HG02938 (cell line): ENCODE results near the gene SDCCAG8.

Experiments used
- ATAC-seq: cut with Tn5 transposase; IDR thresholded peaks from one replicate; pipeline ENCODE4 v1.9.1; 2021; ENCODE audit warnings: mild to moderate bottlenecking, moderate library complexity; ENCODE audit not compliant: unreplicated experiment

Gene SDCCAG8

DNA sequence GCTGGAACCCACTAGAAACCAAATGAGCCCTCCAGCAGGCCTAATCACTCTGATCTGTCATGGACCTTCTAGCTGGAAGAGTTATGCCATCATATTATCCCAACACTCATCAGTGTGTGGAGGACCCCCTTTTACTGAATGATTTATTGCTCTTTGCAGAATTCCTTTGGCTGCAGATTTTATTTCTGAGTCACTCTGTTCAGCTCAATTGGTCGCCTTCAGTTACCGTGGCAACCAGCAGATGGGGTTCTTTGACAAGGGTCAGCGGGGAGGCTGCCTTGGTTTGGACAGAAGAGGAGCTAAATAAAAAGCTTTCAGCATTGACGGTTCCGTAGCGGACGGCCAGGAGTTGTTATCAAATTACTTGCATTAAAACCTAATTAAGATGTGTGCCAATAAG lies 220.1 kb downstream of the SDCCAG8 start:
- ATAC-seq, result no peak

DNA sequence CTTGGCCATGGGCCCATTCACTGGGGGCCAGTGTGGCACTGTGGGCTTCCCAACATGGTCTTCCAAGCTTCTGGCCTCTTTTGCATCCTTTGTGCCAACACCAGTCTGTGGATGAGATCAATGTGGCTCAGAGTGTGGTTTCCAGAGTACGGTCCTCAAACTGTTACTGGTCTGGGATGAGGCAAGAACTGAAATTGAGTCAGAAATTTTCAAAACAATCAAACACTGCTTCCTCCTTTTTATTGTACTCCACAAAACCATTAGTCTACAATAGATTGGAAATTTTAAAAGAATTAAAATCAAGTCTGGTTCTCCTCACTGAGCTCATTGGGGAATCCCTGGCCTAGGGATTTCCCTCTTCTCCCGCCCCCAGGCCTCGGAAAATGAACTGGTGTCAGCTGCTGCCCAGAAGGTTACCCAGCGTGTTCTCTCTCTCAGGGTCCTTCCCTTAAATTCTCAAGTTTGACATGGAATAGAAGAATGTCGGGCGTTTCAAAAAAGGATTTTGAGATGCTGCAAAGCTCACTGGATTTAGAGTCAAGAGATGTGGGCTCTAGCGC lies 222.0 kb downstream of the SDCCAG8 start:
- ATAC-seq, result no peak

DNA sequence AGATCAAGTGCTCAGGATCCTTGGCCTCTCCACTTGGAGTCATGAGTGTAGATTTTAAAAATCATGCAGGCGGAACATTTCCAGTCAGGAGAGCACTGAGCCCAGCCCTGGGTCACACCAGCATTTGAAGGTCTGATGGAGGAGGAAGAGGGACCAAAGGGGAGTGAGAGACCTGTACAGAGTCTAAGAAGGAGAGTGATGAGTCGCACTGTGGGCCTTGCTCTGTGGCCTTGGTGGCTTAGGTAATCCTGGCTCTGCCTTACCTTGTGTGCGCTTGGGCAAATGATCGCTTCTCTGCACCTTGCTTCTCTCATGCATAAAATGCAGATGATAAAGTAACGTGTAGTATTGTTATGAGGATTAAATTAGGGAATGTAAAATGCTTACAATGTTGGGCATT lies 225.3 kb downstream of the SDCCAG8 start:
- ATAC-seq, result no peak

GRCh38 chr1:243482141-243483022 lies 226.5 kb downstream of the SDCCAG8 start:
- ATAC-seq, result no peak

GRCh38 chr1:243483071-243483771 lies 227.4 kb downstream of the SDCCAG8 start:
- no peak for ATAC-seq

DNA sequence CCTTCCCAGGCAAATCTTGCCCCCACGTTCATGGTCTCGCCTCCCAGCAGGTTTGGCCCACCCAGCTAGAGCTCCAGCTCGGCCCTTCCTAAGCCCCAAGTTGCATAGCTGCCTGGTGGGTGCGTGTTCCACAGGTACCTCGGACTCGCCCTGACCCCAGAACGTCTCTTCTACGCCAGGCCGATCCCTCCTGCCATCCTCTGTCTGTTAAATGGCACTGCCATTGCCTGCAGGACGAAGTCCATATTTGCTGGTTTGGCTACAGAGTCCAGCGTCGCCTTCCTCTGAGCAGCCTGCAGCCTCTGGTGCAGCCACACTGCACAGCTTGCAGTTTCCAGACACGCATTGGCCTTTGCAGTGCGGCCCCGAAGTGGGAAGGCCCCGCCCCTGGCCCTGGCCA lies 228.1 kb downstream of the SDCCAG8 start:
- ATAC-seq, result no peak

GRCh38 chr1:243487036-243487648 lies 231.3 kb downstream of the SDCCAG8 start:
- ATAC-seq, result no peak

- ATAC-seq, result no peak
Measured at GRCh38 chr1:243487649-243488227, 231.9 kb downstream of the SDCCAG8 start.

- ATAC-seq, result no peak
Measured at GRCh38 chr1:243488459-243489157, 232.8 kb downstream of the SDCCAG8 start.

- ATAC-seq, result no peak
Measured at GRCh38 chr1:243489158-243489527, 233.3 kb downstream of the SDCCAG8 start.

DNA sequence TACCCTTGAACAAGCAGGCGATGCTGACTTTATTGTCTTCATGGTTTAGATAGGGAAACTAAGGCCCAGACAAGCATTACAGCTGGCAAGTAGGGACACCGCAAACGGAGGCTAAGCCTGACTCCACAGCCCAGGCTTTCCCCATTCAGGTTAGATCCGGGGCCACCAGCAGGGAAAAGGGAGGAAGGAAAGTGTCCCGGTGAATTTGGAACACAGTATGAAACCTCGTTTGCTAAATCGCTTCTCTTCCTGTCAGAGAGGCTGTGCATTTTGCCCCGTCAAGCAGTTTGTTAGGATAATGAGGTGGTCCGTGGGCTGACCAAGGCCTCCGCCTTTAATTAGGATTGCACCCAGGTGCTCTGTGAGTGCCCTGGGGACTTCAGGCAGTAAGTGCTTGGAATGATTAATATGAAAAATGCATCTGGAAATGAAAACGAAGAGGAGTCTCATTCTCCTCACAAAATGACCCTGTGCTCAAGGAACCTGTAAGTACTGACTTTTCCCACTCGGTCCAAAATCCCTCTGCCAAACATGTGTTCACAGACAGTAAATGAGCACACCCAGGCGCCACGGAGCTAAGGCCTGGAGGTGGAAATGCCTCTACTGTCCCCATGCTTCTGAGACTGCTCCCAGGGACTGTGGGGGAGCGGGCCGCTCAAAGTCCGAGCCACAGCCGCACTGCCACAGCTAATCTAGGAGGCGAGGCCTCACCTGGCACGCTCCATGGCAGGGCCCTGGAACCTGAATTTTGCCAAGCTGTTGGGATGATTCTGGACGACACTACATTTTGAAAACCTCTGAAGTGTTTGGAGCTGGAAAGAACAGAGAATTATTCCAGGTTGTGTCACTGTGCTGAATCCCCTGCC lies 234.1 kb downstream of the SDCCAG8 start:
- ATAC-seq, result no peak

DNA sequence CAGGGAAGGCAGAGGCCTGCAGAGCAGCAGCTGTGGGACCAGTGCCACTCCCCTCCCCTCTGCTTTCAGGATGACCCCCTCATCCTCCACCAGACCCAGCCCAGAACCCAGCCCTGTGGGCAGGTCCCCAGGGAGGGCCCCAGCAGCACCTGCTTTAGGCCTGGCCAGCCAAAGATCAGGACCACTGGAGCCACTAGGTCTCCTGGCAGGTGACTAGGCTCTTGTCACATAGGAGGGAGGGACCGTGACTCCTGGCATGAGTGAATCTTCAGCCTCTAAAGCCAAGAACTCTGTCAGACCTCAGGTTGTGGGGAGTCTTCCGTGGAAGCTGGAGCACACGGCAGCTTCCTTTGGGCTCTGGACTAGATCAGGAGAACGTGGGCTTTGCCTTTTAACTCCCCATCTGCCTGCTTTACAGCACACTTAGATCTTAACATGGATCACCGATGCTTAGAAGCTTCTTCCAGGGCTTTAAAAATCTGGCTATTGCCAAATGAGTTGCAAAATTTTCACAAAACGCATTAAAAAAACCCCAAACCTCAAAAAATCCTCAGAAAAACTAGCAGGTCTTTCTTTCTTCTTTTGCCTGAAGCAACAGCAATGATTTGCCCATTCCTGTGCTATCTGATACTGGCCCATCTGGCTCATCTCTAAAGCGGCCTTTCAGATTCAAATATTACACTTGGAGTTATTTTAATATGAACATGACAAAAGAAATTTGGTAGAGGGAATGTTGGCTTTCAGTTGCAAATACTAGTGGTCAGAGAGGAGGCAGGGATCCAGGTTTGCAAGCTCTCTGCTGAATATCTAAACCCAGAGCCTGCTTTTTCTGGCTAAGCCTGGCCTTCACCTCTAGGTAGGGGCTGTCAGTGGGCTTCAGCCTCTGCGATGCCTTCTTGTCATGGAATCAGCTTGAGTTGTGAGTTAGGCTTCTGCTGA lies 235.2 kb downstream of the SDCCAG8 start:
- ATAC-seq, result no peak

DNA sequence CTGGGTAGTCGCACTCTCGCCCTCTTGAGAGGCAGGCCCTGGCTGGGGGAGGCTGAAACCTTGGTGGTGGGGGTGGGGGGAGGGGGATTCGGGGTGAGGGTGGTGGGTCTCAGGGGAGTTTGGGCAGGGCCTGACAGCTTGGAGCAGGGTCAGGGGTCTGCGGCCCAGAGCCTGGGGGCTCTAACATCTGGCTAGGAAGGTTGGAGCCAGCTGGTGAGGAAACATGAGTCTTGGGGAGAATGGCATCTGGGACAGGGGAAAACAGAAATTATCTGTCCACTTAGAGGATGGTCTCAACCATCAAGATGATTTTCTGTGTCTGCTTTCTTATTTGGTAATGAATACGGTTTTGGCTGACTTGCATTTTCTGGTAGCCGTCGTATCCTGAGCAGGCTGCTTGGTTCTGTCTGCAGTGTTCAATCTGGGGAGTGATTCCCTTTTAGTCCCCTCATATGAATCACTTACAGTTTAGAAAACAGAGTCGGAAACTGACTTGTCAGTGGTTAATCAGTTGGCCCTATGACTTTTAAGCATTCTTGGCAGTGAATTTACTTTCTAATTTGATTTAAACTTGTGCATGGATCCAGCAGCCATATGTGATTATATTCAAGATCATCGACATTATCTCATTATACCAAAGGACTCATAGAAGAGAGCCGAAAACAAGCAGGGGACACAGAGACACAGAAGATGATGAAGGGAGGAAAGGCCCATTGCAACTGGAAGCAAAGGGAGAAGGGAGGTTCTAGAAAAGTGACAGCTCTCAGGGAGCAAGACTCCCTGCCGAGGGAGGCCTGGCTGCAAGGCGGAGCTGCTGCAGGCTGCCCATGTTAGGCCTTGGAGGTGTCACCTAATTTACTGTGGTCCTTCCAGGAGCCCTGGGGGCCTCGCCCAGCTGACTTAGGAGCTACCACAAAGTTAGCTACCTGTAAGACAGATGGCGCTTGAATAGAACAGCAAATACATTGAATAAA lies 237.6 kb downstream of the SDCCAG8 start:
- ATAC-seq, result no peak

DNA sequence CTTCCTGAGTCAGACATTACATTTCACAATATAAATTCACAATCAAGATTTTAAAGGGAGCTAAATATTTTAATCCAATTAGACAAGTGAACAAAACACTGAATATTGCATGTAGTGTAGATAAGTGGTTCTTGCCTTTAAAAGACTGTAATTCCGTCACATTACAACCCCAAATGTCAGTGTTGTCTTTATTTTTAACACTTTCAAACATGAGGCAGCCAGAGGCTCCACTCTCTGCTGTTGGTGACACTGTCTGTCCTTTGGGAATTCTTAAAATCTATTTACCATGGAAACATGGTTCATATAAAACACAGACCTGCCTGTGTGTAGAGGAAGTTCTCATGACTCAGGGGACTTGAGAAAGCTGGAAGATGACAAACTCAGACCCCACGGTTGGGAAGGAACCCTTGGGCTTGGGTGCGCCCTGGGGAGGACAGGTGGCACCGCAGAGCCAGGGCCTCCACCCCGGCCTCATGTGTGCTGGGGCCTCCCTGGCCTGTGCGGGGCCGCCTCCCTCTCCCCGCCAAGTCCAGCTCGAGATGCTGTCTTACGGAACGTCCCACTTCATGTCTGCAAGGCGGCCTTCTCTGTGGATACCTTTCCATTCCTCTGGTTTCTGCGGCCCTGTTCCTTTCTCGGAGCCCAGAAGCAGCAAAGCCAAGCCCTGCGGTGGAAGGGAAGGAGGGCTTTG lies 239.0 kb downstream of the SDCCAG8 start:
- no peak for ATAC-seq

- ATAC-seq, result no peak
Measured at GRCh38 chr1:243495442-243496186, 239.8 kb downstream of the SDCCAG8 start.

- no peak for ATAC-seq
Measured at GRCh38 chr1:243496187-243496646, 240.4 kb downstream of the SDCCAG8 start.
